WTC11 (cell line): ENCODE measurements around the gene GLI1. TPM values are rescaled to one million over a fixed set of nuclear protein-coding genes. Genes with fewer than 3 reads are reported as not detected.
A peak's percentile ranks its signal among the peaks of the same experiment; 100 is the strongest.

ENCODE experiments used
- ATAC-seq: fragments of 200-7000 bp; cut with Tn5 transposase; 2 replicates; pipeline ENCODE4 v1.10.0; 2021; ENCODE audit warnings: mild to moderate bottlenecking, moderate library complexity
- Bru-seq: library from RNA; stranded (reverse); fragments of 400-500 nt; gene quantifications from one replicate; lab custom pipeline; 2021; lab: Mats Ljungman, UMichigan
- CTCF ChIA-PET: fragments of 300-600 bp; sonication (Branson Sonifier 250); formaldehyde crosslinking; loops from one replicate; lab custom pipeline; 2021; ENCODE audit warnings: antibody characterized with exemption; lab: Charles Lee
- POLR2A ChIA-PET: fragments of 350-600 bp; sonication (Branson Sonifier 250); formaldehyde crosslinking; loops from one replicate; lab custom pipeline; 2021; ENCODE audit warnings: antibody characterized with exemption; lab: Charles Lee
- DNase-seq: peaks from one replicate; pipeline ENCODE4 v3.0.0; 2021; ENCODE audit warnings: low spot score
- H3K27ac Mint-ChIP-seq: 2 replicates; pipeline ENCODE4 v1.8.0; 2021; ENCODE audit warnings: mixed read lengths
- H3K27me3 Mint-ChIP-seq: 2 replicates; pipeline ENCODE4 v1.8.0; 2021; ENCODE audit warnings: low read depth, mild to moderate bottlenecking, moderate library complexity, mixed read lengths
- H3K36me3 Mint-ChIP-seq: 2 replicates; pipeline ENCODE4 v1.8.0; 2021; ENCODE audit warnings: mixed read lengths
- H3K4me1 Mint-ChIP-seq: 2 replicates; pipeline ENCODE4 v1.8.0; 2022; ENCODE audit warnings: mixed read lengths
- H3K4me3 Mint-ChIP-seq: 2 replicates; pipeline ENCODE4 v1.8.0; 2021; ENCODE audit warnings: mild to moderate bottlenecking, moderate library complexity, mixed read lengths
- H3K9me3 Mint-ChIP-seq: 2 replicates; pipeline ENCODE4 v1.8.0; 2021; ENCODE audit warnings: mixed read lengths
- EMX1 ChIP-seq: fragments of 250-450 bp; sonication (Bioruptor Pico); IDR thresholded peaks from 2 replicates; pipeline ENCODE4 v1.8.0; 2021; ENCODE audit warnings: mild to moderate bottlenecking
- ETV6 ChIP-seq: sonication (generic); formaldehyde crosslinking; IDR thresholded peaks from 2 replicates; pipeline ENCODE4 v1.8.1; 2022; ENCODE audit warnings: mild to moderate bottlenecking, missing genetic modification reagents
- HMGA2 ChIP-seq: fragments of 250-450 bp; sonication (Bioruptor Pico); IDR thresholded peaks from 2 replicates; pipeline ENCODE4 v1.4.0; 2021; ENCODE audit warnings: mild to moderate bottlenecking, moderate library complexity
- IRF2 ChIP-seq: sonication (generic); formaldehyde crosslinking; IDR thresholded peaks from 2 replicates; pipeline ENCODE4 v1.8.0; 2022; ENCODE audit warnings: low read depth, missing genetic modification reagents, borderline replicate concordance
- KAT7 ChIP-seq: sonication (generic); formaldehyde crosslinking; IDR thresholded peaks from 2 replicates; pipeline ENCODE4 v1.8.1; 2023; ENCODE audit warnings: missing genetic modification reagents, mild to moderate bottlenecking, borderline replicate concordance
- MYBL2 ChIP-seq: sonication (generic); formaldehyde crosslinking; IDR thresholded peaks from 2 replicates; pipeline ENCODE4 v1.8.1; 2023; ENCODE audit warnings: mild to moderate bottlenecking, moderate library complexity, missing genetic modification reagents
- NR2C2 ChIP-seq: sonication (generic); formaldehyde crosslinking; IDR thresholded peaks from 2 replicates; pipeline ENCODE4 v1.8.0; 2022; ENCODE audit warnings: mild to moderate bottlenecking, missing genetic modification reagents
- PRRX2 ChIP-seq: fragments of 250-450 bp; sonication (Bioruptor Pico); IDR thresholded peaks from 2 replicates; pipeline ENCODE4 v1.8.0; 2021; ENCODE audit warnings: mild to moderate bottlenecking
- TP53 ChIP-seq: sonication (generic); formaldehyde crosslinking; IDR thresholded peaks from 2 replicates; pipeline ENCODE4 v1.8.1; 2023; ENCODE audit warnings: mild to moderate bottlenecking, missing genetic modification reagents
- ZBTB21 ChIP-seq: sonication (generic); formaldehyde crosslinking; IDR thresholded peaks from 2 replicates; pipeline ENCODE4 v1.8.1; 2023; ENCODE audit warnings: mild to moderate bottlenecking, missing genetic modification reagents, borderline replicate concordance
- ZNF219 ChIP-seq: sonication (generic); formaldehyde crosslinking; IDR thresholded peaks from 2 replicates; pipeline ENCODE4 v1.8.0; 2023; ENCODE audit warnings: missing genetic modification reagents, mild to moderate bottlenecking, borderline replicate concordance
- ZNF263 ChIP-seq: sonication (generic); formaldehyde crosslinking; IDR thresholded peaks from 2 replicates; pipeline ENCODE4 v1.8.1; 2022; ENCODE audit warnings: low read depth, mild to moderate bottlenecking, moderate library complexity, missing genetic modification reagents
- ZNF671 ChIP-seq: fragments of 250-450 bp; sonication (Bioruptor Pico); IDR thresholded peaks from 2 replicates; pipeline ENCODE4 v1.8.0; 2021; ENCODE audit warnings: mild to moderate bottlenecking
- long read RNA-seq, 3 experiments: library from RNA in 1 of 3; library from capped mRNA in 1 of 3; library from polyadenylated mRNA in 1 of 3; unstranded in 2 of 3; stranded (forward) in 1 of 3; transcript quantifications; one replicate each; pipeline ENCODE4 v2.0.0, GENCODE V29; 2021
- total RNA-seq: library from RNA; stranded (reverse); gene quantifications from 3 replicates; pipeline ENCODE4 v1.2.3, GENCODE V29; 2021
- TF ChIP-seq, protein P1 (sequence below): sonication (generic); formaldehyde crosslinking; IDR thresholded peaks from 2 replicates; pipeline ENCODE4 v1.8.1; 2023; ENCODE audit warnings: mild to moderate bottlenecking, missing genetic modification reagents
- TF ChIP-seq, protein P2 (sequence below): fragments of 250-450 bp; sonication (Bioruptor Pico); IDR thresholded peaks from 2 replicates; pipeline ENCODE4 v1.9.0; 2021; ENCODE audit warnings: moderate library complexity, mild to moderate bottlenecking, inconsistent platforms, borderline replicate concordance
- TF ChIP-seq, protein P3 (sequence below): sonication (generic); formaldehyde crosslinking; IDR thresholded peaks from 2 replicates; pipeline ENCODE4 v1.8.1; 2023; ENCODE audit warnings: mild to moderate bottlenecking, missing genetic modification reagents
- TF ChIP-seq, protein P4 (sequence below): sonication (generic); formaldehyde crosslinking; IDR thresholded peaks from 2 replicates; pipeline ENCODE4 v1.8.0; 2022; ENCODE audit warnings: mild to moderate bottlenecking, missing genetic modification reagents
- TF ChIP-seq, protein P5 (sequence below): fragments of 250-450 bp; sonication (Bioruptor Pico); IDR thresholded peaks from 2 replicates; pipeline ENCODE4 v1.9.0; 2021; ENCODE audit warnings: mild to moderate bottlenecking
- TF ChIP-seq, protein P6 (sequence below): sonication (generic); formaldehyde crosslinking; IDR thresholded peaks from 2 replicates; pipeline ENCODE4 v1.8.0; 2023; ENCODE audit warnings: missing genetic modification reagents
- TF ChIP-seq, protein P7 (sequence below): fragments of 250-450 bp; sonication (Bioruptor Pico); IDR thresholded peaks from 2 replicates; pipeline ENCODE4 v2.1.2; 2022; ENCODE audit warnings: mild to moderate bottlenecking, moderate library complexity

Gene GLI1
- 16.2 to 19.1 TPM (median 16.7 TPM) in 3 replicates for total RNA-seq
- Bru-seq, nascent RNA = percentile 47 among the genes with signal in this experiment
- long read RNA-seq, experiment 1, transcript GLI1-201 (12 exons, 3,613 nt) = major isoform, 8 of 33 reads
- long read RNA-seq, experiment 1, partial matches to known transcripts = 7 of 33 reads
- long read RNA-seq, experiment 1, other reads (novel, unspliced or antisense) = 15 of 33 reads
- long read RNA-seq, experiment 2, partial matches to known transcripts = 3 of 14 reads
- long read RNA-seq, experiment 2, other reads (novel, unspliced or antisense) = 9 of 14 reads
- long read RNA-seq, experiment 3, partial matches to known transcripts = 1 of 1 reads
- long read RNA-seq, experiment 3, other reads (novel, unspliced or antisense) = 0 of 1 reads

DNA sequence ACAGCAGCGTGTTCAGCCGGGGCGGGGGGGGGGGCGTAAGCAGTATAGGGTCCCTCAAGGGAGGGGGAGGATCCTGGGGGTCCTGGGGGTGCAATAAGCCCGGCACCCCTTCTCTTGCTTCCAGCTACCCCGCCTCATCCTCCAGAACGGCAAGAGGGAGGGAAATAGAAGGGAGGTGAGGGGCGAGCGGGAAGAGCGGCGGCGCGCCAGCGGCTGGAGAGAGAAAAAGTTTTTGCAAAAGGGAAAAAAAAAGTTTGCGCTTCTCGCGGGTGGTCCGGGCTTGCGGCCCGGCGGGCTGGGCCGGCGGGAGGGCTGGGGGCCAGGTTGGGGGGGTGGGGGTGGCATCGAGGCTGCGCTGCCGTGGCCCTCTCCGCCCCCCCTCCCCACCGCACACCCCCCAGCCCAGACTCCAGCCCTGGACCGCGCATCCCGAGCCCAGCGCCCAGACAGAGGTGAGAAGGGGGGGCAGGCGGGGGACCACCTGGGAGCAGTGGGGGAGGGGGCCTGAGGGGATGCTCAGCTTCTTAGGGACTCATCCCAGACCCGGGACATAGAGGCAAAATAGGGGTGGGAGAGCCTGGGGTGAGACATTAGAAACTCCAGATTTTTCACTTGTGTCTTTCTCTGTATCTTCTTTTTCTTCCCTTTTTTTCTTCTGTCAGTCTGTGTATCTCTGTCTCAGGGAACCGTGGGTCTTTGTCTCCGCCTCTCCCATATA is at the start of gene GLI1:
Gene GLI1, plus strand, starts transcription at position 36 of the 718 bp plus-strand sequence. CDS start 3,907 bp downstream, outside the sequence.
- Mint-ChIP-seq H3K4me1 (peaks cover 47% of the 10 kb centered on the region), H3K36me3 (no peaks in the 10 kb centered on the region)
- CTCF ChIA-PET = interaction anchor here (0.7 to 5.2 kb wide), 39 partner anchors 10 to 285 kb away, joined by 3 to 88 read pairs (median 7); partner anchors contain the start of genes DCTN2, DDIT3, INHBC and SHMT2
- no peak for ATAC-seq
- TF ChIP-seq ZNF671 (CRISPR knock-in tag) (no peak), TP53 (no peak), EMX1 (CRISPR knock-in tag) (no peak), MYBL2 (CRISPR knock-in tag) (no peak), KAT7 (no peak)
- TF ChIP-seq, protein P1, sequence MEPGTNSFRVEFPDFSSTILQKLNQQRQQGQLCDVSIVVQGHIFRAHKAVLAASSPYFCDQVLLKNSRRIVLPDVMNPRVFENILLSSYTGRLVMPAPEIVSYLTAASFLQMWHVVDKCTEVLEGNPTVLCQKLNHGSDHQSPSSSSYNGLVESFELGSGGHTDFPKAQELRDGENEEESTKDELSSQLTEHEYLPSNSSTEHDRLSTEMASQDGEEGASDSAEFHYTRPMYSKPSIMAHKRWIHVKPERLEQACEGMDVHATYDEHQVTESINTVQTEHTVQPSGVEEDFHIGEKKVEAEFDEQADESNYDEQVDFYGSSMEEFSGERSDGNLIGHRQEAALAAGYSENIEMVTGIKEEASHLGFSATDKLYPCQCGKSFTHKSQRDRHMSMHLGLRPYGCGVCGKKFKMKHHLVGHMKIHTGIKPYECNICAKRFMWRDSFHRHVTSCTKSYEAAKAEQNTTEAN (CRISPR knock-in tag) = no peak
- TF ChIP-seq, protein P2, sequence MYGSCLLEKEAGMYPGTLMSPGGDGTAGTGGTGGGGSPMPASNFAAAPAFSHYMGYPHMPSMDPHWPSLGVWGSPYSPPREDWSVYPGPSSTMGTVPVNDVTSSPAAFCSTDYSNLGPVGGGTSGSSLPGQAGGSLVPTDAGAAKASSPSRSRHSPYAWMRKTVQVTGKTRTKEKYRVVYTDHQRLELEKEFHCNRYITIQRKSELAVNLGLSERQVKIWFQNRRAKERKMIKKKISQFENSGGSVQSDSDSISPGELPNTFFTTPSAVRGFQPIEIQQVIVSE (CRISPR knock-in tag) = no peak
- TF ChIP-seq, all 79 proteins: peak for 0
- peak; percentile 39 for DNase-seq
- no peaks in the 10 kb centered on the region for H3K9me3 Mint-ChIP-seq
- peaks cover 9% of the 10 kb centered on the region for H3K27me3 Mint-ChIP-seq
- H3K27ac Mint-ChIP-seq = peak within 1 kb of the TSS; percentile 100
- POLR2A ChIA-PET = interaction anchor here (1.0 to 2.0 kb wide), 7 partner anchors 18 to 348 kb away, joined by 3 to 9 read pairs (median 4); partner anchors contain the start of genes DDIT3 and SHMT2
- H3K4me3 Mint-ChIP-seq = peak within 1 kb of the TSS; percentile 96

DNA sequence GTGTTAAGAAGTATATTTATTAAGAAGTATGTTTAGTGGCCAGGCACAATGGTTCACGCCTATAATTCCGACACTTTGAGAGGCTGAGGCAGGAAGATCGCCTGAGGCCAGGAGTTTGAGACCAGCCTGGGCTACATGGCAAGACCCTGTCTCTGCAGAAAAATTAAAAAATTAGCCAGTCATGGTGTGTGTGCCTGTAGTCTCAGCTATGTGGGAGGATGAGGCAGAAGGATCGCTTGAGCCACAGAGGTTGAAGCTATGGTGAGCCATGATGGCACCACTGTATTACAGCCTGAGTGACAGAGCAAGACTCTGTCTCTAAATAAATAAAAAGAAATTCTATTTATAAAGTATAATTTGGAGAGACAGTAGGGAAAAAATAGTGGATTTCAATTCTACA is 49.1 kb upstream of the GLI1 start:
- H3K4me3 Mint-ChIP-seq = no peak overlapping the region
- TF ChIP-seq, protein P3, sequence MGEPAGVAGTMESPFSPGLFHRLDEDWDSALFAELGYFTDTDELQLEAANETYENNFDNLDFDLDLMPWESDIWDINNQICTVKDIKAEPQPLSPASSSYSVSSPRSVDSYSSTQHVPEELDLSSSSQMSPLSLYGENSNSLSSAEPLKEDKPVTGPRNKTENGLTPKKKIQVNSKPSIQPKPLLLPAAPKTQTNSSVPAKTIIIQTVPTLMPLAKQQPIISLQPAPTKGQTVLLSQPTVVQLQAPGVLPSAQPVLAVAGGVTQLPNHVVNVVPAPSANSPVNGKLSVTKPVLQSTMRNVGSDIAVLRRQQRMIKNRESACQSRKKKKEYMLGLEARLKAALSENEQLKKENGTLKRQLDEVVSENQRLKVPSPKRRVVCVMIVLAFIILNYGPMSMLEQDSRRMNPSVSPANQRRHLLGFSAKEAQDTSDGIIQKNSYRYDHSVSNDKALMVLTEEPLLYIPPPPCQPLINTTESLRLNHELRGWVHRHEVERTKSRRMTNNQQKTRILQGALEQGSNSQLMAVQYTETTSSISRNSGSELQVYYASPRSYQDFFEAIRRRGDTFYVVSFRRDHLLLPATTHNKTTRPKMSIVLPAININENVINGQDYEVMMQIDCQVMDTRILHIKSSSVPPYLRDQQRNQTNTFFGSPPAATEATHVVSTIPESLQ (CRISPR knock-in tag) = no peak
- TF ChIP-seq HMGA2 = no peak
- no peak for TF ChIP-seq ETV6 (CRISPR knock-in tag)
- TF ChIP-seq, protein P2 (CRISPR knock-in tag) = no peak
- TF ChIP-seq ZNF219 (CRISPR knock-in tag) = no peak
- TF ChIP-seq, protein P4, sequence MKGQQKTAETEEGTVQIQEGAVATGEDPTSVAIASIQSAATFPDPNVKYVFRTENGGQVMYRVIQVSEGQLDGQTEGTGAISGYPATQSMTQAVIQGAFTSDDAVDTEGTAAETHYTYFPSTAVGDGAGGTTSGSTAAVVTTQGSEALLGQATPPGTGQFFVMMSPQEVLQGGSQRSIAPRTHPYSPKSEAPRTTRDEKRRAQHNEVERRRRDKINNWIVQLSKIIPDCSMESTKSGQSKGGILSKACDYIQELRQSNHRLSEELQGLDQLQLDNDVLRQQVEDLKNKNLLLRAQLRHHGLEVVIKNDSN (CRISPR knock-in tag) = no peak
- TF ChIP-seq, protein P5, sequence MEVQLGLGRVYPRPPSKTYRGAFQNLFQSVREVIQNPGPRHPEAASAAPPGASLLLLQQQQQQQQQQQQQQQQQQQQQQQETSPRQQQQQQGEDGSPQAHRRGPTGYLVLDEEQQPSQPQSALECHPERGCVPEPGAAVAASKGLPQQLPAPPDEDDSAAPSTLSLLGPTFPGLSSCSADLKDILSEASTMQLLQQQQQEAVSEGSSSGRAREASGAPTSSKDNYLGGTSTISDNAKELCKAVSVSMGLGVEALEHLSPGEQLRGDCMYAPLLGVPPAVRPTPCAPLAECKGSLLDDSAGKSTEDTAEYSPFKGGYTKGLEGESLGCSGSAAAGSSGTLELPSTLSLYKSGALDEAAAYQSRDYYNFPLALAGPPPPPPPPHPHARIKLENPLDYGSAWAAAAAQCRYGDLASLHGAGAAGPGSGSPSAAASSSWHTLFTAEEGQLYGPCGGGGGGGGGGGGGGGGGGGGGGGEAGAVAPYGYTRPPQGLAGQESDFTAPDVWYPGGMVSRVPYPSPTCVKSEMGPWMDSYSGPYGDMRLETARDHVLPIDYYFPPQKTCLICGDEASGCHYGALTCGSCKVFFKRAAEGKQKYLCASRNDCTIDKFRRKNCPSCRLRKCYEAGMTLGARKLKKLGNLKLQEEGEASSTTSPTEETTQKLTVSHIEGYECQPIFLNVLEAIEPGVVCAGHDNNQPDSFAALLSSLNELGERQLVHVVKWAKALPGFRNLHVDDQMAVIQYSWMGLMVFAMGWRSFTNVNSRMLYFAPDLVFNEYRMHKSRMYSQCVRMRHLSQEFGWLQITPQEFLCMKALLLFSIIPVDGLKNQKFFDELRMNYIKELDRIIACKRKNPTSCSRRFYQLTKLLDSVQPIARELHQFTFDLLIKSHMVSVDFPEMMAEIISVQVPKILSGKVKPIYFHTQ (CRISPR knock-in tag) = no peak
- TF ChIP-seq, protein P6, sequence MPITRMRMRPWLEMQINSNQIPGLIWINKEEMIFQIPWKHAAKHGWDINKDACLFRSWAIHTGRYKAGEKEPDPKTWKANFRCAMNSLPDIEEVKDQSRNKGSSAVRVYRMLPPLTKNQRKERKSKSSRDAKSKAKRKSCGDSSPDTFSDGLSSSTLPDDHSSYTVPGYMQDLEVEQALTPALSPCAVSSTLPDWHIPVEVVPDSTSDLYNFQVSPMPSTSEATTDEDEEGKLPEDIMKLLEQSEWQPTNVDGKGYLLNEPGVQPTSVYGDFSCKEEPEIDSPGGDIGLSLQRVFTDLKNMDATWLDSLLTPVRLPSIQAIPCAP (CRISPR knock-in tag) = no peak
- TF ChIP-seq ZNF263 (CRISPR knock-in tag) = no peak
- TF ChIP-seq NR2C2 (CRISPR knock-in tag) = no peak
- TF ChIP-seq PRRX2 (CRISPR knock-in tag) = no peak
- TF ChIP-seq, protein P7, sequence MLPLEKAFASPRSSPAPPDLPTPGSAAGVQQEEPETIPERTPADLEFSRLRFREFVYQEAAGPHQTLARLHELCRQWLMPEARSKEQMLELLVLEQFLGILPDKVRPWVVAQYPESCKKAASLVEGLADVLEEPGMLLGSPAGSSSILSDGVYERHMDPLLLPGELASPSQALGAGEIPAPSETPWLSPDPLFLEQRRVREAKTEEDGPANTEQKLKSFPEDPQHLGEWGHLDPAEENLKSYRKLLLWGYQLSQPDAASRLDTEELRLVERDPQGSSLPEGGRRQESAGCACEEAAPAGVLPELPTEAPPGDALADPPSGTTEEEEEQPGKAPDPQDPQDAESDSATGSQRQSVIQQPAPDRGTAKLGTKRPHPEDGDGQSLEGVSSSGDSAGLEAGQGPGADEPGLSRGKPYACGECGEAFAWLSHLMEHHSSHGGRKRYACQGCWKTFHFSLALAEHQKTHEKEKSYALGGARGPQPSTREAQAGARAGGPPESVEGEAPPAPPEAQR (CRISPR knock-in tag) = no peak
- no peak for TF ChIP-seq IRF2 (CRISPR knock-in tag)
- TF ChIP-seq ZBTB21 (CRISPR knock-in tag) = no peak
- TF ChIP-seq, all 79 proteins: peak for 0
- Mint-ChIP-seq H3K27me3 (no peaks in the 10 kb centered on the region), H3K36me3 (no peaks in the 10 kb centered on the region), H3K4me1 (peaks cover 6% of the 10 kb centered on the region), H3K9me3 (no peaks in the 10 kb centered on the region), H3K27ac (no peak overlapping the region)
- POLR2A ChIA-PET = interaction anchor here (0.6 kb wide), 1 partner anchor 29 kb away, joined by 3 read pairs; no protein-coding TSS in a partner anchor
- ATAC-seq (no peak), DNase-seq (no peak)
- CTCF ChIA-PET = interaction anchor here (0.8 to 1.3 kb wide), 4 partner anchors 17 to 48 kb away, joined by 3 to 6 read pairs (median 3); no protein-coding TSS in a partner anchor
